GM12873 (cell line): ENCODE measurements around the gene MCM9.

ENCODE experiments used
- TF ChIP-seq, protein P1 (sequence below): IDR thresholded peaks from 2 replicates; pipeline ENCODE4 v1.5.1; 2012; ENCODE audit warnings: low read depth, mild to moderate bottlenecking, moderate library complexity, low read length, control low read depth; ENCODE audit not compliant: insufficient read depth; ENCODE audit errors: missing control alignments

Gene MCM9

DNA sequence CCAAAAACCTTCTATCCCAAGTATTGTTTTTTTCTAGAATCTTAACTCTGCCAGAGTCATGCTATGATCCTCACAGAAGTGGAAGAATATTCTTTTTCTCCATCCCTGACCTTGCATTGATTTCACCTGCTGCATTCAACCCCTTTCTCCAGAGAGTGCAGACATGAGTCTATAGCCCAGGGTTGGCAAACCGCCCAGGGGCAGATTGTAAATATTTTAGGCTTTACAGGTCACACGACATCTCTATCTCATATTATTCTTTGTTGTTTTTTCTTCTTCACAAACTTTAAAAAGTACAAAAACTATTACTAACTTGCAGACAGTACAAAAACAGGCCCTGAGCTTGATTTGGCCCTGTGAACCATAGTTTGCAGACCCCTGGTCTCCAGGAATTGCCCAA is 153.1 kb downstream of the MCM9 start:
- TF ChIP-seq, protein P1, sequence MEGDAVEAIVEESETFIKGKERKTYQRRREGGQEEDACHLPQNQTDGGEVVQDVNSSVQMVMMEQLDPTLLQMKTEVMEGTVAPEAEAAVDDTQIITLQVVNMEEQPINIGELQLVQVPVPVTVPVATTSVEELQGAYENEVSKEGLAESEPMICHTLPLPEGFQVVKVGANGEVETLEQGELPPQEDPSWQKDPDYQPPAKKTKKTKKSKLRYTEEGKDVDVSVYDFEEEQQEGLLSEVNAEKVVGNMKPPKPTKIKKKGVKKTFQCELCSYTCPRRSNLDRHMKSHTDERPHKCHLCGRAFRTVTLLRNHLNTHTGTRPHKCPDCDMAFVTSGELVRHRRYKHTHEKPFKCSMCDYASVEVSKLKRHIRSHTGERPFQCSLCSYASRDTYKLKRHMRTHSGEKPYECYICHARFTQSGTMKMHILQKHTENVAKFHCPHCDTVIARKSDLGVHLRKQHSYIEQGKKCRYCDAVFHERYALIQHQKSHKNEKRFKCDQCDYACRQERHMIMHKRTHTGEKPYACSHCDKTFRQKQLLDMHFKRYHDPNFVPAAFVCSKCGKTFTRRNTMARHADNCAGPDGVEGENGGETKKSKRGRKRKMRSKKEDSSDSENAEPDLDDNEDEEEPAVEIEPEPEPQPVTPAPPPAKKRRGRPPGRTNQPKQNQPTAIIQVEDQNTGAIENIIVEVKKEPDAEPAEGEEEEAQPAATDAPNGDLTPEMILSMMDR: no peak

DNA sequence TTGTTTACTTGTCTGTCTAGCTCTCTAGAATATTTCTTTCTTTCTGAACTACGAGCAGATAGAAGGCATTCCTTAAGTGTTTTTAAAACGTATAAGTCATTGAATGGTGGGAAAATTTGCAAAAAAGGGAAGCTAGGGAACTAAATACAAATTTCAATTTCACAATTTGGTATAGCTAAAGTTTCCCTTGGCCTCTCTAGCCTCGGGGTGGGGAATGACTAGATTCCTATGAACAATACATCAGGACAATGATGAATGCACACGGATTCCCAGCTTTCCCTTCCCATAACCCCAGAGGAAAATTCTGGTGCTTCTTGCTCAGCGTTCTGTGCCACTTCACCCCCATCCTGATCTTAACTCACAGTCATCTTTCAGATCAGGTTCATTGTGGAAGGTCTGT is 154.3 kb downstream of the MCM9 start:
- TF ChIP-seq, protein P1: no peak

DNA sequence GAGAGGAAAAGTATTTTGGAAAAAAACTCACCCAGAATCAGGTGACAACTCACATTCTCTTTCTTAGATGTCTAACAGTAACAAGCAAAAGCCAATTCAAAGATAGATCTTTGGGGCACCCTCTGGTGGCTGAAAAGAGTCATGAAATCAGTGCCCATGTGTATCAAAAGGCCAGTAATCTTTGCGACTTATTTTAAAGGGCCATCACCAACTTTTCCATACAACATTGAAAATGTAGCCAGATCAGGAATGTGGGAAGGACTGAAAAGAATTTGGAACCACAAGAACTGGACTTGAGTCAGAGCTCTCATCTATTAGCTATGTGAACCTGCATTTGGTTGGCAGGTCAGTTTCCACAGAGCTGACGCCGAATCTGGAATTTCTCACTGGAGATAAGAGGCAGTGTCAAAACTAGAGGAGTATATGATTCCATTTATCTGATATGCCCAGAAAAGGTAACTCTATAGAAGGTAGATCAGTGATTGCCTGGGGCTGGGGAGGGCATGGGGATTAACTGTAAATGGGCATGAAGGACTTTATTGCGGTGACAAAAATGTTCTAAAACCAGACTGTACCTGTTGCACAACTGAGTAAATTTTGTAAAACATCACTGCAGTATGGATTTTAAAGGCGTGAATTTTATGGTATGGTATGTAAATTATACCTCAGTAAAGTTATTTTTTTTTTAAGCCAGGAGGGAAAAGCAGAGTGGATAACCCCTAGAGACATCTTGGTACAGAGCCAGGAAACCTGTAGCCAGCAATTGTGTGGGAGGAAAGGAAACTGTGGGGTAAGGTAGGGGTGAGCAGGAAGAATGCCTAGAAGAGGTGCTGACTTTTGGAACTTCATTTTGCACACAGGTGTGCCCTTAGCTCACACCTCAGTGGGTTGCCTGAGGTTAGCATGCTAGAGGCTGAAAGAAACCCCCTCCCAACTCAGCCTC is 158.1 kb downstream of the MCM9 start:
- TF ChIP-seq, protein P1: peak; percentile 75

DNA sequence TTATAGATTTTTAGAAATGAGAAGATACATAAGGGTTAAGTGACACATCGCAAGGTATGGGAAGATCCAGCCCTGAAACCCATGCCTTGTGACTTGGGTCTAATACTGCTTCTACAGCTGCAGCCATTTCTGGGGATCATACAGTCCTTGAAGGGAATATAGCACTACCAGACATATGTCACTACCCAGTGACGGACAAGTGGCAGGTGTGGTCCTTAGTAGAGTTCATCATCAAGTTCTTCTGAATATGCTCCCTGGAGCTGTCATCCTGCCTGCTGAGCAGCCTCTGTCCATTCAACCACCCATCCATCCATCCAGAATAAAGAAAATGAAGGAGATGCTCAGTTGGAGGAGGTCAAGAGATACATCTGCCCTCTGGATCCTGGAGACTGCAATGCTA is 159.6 kb downstream of the MCM9 start:
- TF ChIP-seq, protein P1: no peak

DNA sequence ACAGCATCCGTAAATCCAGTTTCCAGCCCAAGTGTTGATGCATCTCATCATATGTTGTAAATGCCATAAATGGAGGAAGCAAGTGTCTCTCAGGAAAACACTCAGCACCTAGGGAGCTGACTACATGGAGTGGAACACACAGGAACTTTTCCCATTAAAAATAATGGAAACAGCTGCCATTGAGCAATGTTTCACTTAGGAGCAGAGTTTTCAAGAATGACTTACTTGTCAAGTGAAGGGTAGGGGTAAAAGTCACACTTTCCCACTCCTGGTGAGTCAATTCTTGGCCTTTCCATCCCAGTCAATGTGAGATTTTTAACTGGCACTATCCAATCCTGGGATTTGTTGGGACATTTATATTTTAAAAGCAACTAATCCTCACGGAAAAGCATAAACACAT is 160.4 kb downstream of the MCM9 start:
- TF ChIP-seq, protein P1: no peak

DNA sequence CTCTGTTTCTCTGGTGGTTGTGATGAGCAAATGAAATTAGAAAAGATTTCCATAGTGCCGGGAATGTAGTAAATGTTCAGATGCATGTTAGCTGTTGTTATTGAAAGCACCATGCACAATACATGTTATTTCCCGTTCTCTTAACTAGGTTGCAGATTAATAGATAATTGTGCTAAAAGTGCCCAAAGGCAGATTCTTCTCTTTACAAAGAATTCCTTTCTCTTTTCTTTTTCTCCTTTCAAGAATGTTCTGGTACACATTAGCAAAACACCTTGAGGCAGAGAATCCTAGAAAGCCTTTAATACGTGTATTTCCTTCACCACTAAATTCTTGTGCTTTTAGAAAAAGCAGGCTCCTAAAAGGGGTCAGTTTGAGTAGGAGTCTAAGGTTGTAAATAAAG is 162.1 kb downstream of the MCM9 start:
- TF ChIP-seq, protein P1: no peak

DNA sequence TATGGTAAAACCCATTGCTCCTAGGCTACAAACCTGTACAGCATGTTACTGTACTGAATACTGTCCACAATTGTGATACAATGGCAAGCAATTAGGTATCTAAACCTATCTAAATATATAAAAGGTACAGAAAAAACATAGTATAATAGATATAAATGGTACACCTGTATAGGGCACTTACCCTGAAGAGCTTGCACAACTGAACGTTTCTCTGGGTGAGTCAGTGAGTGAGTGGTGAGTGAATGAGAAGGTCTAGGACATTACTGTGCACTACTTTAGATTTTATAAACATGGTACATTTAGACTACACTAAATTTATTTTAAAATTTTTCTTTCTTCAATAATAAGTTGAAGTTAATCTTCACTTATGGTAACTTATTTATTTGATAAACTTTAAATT is 163.7 kb downstream of the MCM9 start:
- TF ChIP-seq, protein P1: no peak
